MG63 (cell line): ENCODE measurements around the gene SURF1. TPM values are rescaled to one million over a fixed set of nuclear protein-coding genes. Genes with fewer than 3 reads are reported as not detected.
A peak's percentile ranks its signal among the peaks of the same experiment; 100 is the strongest.
"Not testable (repeated sequence)": the region's sequence is repeated elsewhere in the genome, so short reads cannot be mapped to it uniquely, and the experiment has no call there.

Experiments
- DNase-seq: peaks from one replicate; pipeline ENCODE4 v3.0.0-alpha.2; 2020
- H3K27me3 ChIP-seq: fragments of 250-450 bp; sonication (Bioruptor Pico); 2 replicates; pipeline ENCODE4 v1.5.1; 2020; ENCODE audit warnings: mild to moderate bottlenecking, moderate library complexity
- H3K36me3 ChIP-seq: fragments of 250-450 bp; sonication (Bioruptor Pico); 2 replicates; pipeline ENCODE4 v1.5.1; 2020; ENCODE audit warnings: mild to moderate bottlenecking, moderate library complexity
- H3K4me3 ChIP-seq: fragments of 250-450 bp; sonication (Bioruptor Pico); 2 replicates; pipeline ENCODE4 v1.5.1; 2020; ENCODE audit warnings: mild to moderate bottlenecking, moderate library complexity
- H3K9me3 ChIP-seq: fragments of 250-450 bp; sonication (Bioruptor Pico); 2 replicates; pipeline ENCODE4 v1.5.1; 2020; ENCODE audit warnings: mild to moderate bottlenecking, moderate library complexity
- total RNA-seq: library from RNA; depleted of rRNA; stranded (reverse); fragments of >200 nt; shearing (Covaris generic); gene quantifications from 2 replicates; pipeline ENCODE4 v1.2.3, GENCODE V29; 2014; ENCODE audit warnings: low replicate concordance; rRNA removed

Gene SURF1, protein sequence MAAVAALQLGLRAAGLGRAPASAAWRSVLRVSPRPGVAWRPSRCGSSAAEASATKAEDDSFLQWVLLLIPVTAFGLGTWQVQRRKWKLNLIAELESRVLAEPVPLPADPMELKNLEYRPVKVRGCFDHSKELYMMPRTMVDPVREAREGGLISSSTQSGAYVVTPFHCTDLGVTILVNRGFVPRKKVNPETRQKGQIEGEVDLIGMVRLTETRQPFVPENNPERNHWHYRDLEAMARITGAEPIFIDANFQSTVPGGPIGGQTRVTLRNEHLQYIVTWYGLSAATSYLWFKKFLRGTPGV
- 37.4 and 48.4 TPM in 2 replicates for total RNA-seq

- peak; percentile 91 for DNase-seq
- peaks cover 37% of the 10 kb centered on the region for H3K36me3 ChIP-seq
Observed at GRCh38 chr9:133356391-133357091, at the start of gene SURF1, which contains the start of gene SURF2. Gene SURF1 (minus strand): TSS chr9:133356487. CDS start chr9:133356453, 34 bp downstream. Gene SURF2 (plus strand): TSS chr9:133356550. CDS start chr9:133356593, 43 bp downstream.

DNA sequence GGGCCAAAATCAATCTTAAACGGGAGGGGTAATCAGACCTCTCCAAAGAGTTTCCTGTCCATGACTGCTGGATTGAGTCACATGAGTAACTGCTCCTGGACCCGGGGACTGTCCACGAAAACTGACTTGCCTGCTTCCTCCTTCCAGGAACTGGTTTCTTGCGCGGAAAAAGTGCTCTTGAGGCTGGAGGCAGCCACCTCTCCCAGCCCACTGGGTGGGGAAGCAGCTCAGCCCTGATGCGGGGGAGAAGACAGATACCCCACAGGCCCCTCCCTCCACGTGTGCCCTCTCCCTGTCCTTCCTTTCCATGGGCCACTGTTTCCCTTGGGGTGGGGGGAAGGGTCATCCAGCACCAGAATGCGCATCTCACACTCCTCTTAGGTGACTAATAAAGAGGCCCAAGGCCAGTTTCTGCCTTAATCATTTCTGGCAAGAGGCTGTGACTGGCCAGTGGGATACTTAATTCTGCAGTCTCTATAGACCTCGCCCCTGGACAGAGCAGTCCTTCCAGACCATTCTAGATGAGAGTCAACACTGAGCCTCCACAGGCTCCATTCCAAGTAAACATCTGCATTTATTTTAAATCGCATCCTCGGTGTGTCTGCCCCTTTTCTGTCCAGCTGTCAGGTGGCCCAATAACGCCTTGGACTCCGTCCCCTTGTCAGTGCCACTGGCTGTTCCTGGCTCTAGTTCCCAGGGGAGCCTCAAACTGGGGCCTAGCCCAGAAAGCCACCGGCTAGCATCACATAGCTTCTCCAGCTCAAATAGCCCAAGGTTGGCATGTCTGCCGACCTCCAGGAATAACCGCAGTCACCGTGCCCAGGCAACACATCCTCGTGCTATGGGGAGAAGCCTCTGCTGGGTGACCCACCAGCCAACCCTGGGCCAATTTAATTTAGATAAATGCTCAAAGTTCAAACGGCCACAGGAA, 49.5 kb upstream of the SURF1 start:
- Histone ChIP-seq H3K9me3 (no peaks in the 10 kb centered on the region), H3K4me3 (no peak overlapping the region), H3K27me3 (no peaks in the 10 kb centered on the region), H3K36me3 (peaks cover 40% of the 10 kb centered on the region)
- no peak for DNase-seq

More at GRCh38 chr9:133356391-133357091, at the start of gene SURF1, which contains the start of gene SURF2:
- Histone ChIP-seq H3K4me3 (peak within 1 kb of the TSS; percentile 64), H3K9me3 (no peaks in the 10 kb centered on the region), H3K27me3 (no peaks in the 10 kb centered on the region)

- DNase-seq: no peak
- no peaks in the 10 kb centered on the region for H3K9me3 ChIP-seq
- no peak overlapping the region for H3K4me3 ChIP-seq
- H3K27me3 ChIP-seq: no peaks in the 10 kb centered on the region
- peaks cover 32% of the 10 kb centered on the region for H3K36me3 ChIP-seq
Observed at GRCh38 chr9:133404454-133405002, 48.2 kb upstream of the SURF1 start.

- peaks cover 31% of the 10 kb centered on the region for H3K36me3 ChIP-seq
- DNase-seq: no peak
- no peaks in the 10 kb centered on the region for H3K9me3 ChIP-seq
- no peak overlapping the region for H3K4me3 ChIP-seq
- H3K27me3 ChIP-seq: no peaks in the 10 kb centered on the region
Observed at GRCh38 chr9:133403766-133404453, 47.6 kb upstream of the SURF1 start.

DNA sequence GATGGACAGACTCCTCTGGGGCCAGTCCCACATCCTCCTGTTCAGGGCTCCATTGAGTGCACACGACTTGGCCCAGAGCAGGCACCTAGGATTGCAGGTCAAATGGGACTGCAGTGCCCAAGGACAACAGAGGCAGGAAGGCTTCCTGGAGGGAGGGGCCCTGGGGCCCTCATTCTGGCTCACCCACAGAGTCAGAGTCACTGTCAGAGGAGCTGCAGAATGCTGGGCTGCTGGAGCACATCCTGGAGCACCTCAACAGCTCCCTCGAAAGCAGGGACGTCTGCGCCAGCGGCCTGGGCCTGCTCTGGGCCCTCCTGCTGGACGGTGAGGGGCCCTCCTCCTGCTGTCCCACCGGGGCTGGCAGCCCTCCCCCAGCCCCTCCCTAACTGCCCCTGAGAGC, 46.4 kb upstream of the SURF1 start:
- no peaks in the 10 kb centered on the region for H3K27me3 ChIP-seq
- no peak for DNase-seq
- H3K4me3 ChIP-seq: no peak overlapping the region
- peaks cover 25% of the 10 kb centered on the region for H3K36me3 ChIP-seq
- no peaks in the 10 kb centered on the region for H3K9me3 ChIP-seq

DNA sequence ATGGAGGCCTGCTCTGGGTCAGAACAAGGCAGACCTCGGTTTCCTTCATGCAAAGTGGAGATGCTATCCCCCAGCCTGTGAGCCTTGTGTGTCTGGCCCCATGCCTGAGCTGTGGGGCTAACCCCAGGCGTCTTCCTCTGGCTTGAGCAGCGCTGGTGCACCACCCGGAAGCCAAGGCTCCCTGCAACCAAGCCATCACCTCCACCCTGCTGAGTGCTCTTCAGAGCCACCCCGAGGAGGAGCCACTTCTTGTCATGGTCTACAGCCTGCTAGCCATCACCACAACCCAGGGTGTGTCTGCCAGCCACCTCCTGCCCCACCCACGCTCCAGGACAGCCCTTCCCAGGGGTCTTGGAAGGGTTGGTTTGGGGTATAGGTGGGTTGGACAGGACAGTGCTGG, 45.3 kb upstream of the SURF1 start:
- Histone ChIP-seq H3K27me3 (no peaks in the 10 kb centered on the region; the same call in 1 of the 2 replicates), H3K36me3 (peaks cover 15% of the 10 kb centered on the region), H3K9me3 (no peaks in the 10 kb centered on the region), H3K4me3 (no peak overlapping the region)
- no peak for DNase-seq

DNA sequence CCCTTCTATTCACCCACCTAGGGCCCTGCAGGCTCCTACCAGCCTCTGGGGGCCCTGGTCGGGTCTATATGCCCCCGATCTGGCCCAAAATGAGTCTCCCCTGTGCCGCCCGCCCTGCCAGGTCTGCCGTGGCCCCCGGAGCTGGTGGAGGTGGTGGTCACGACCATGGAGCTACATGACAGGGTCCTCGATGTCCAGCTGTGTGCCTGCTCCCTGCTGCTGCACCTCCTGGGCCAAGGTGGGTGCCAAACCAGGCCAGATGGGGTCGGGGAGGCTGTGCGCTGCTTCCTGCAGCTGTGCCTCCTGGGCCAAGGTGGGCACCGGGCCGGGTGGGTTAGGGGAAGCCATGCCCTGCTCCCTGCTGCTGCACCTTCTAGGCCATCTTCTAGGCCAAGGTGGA, 44.0 kb upstream of the SURF1 start:
- peaks cover 3% of the 10 kb centered on the region; the same call in 1 of the 2 replicates for H3K27me3 ChIP-seq
- H3K9me3 ChIP-seq: no peaks in the 10 kb centered on the region
- H3K4me3 ChIP-seq: no peak overlapping the region
- no peak for DNase-seq
- H3K36me3 ChIP-seq: peaks cover 2% of the 10 kb centered on the region

- no peak overlapping the region for H3K4me3 ChIP-seq
- H3K27me3 ChIP-seq: peaks cover 3% of the 10 kb centered on the region; the same call in 1 of the 2 replicates
- no peaks in the 10 kb centered on the region for H3K36me3 ChIP-seq
- no peak for DNase-seq
- H3K9me3 ChIP-seq: no peaks in the 10 kb centered on the region
Observed at GRCh38 chr9:133397895-133398294, 41.6 kb upstream of the SURF1 start.

DNA sequence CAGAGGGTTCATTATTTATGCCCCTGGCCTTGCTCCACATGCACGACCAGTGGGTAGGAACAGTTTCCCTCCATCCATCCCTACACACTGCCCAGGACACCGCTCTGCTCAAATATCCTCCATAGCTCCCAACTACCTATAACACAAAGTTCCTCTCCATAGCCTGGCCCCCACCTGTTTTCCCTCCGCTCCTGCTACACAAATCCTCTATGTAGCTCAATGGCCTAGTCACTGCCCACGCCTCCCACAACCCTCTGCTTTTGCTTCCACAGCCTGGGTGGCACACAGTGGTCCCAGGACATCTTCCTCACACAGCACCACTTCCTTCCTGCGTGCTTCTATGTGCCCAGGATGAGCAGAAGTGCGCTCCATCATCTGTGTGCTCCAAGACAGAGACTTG, 41.1 kb upstream of the SURF1 start:
- DNase-seq: no peak
- Histone ChIP-seq H3K4me3 (no peak overlapping the region), H3K9me3 (no peaks in the 10 kb centered on the region), H3K27me3 (peaks cover 3% of the 10 kb centered on the region; the same call in 1 of the 2 replicates), H3K36me3 (no peaks in the 10 kb centered on the region)

GRCh38 chr9:133396952-133397351, 40.7 kb upstream of the SURF1 start:
- Histone ChIP-seq H3K9me3 (no peaks in the 10 kb centered on the region), H3K4me3 (no peak overlapping the region), H3K36me3 (no peaks in the 10 kb centered on the region), H3K27me3 (peaks cover 3% of the 10 kb centered on the region; the same call in 1 of the 2 replicates)
- DNase-seq: peak; percentile 45

- no peak for DNase-seq
- Histone ChIP-seq H3K4me3 (no peak overlapping the region), H3K36me3 (no peaks in the 10 kb centered on the region), H3K27me3 (peaks cover 3% of the 10 kb centered on the region; the same call in 1 of the 2 replicates), H3K9me3 (no peaks in the 10 kb centered on the region)
Observed at GRCh38 chr9:133394687-133395271, 38.5 kb upstream of the SURF1 start.

DNA sequence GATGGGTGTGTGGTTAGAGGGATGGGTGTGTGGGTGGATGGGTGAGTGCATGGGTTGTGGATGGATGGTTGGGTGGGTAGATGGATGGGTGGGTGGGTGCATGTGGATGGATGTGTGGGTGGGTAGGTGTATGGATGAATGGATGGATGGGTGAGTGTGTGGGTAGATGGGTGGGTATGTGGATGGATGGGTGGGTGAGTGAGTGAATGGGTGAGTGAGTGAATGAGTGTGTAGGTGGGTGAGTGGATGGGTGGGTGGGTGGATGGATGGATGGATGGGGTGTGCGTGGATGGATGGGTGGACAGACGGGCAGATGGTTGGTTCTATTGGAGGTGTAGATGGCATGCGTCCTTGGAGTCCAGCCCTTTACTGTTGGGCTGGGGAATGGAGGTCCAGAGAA, 37.1 kb upstream of the SURF1 start:
- no peak for DNase-seq
- no peaks in the 10 kb centered on the region for H3K36me3 ChIP-seq
- peaks cover 3% of the 10 kb centered on the region; the same call in 1 of the 2 replicates for H3K27me3 ChIP-seq
- no peak overlapping the region for H3K4me3 ChIP-seq
- H3K9me3 ChIP-seq: no peaks in the 10 kb centered on the region

DNA sequence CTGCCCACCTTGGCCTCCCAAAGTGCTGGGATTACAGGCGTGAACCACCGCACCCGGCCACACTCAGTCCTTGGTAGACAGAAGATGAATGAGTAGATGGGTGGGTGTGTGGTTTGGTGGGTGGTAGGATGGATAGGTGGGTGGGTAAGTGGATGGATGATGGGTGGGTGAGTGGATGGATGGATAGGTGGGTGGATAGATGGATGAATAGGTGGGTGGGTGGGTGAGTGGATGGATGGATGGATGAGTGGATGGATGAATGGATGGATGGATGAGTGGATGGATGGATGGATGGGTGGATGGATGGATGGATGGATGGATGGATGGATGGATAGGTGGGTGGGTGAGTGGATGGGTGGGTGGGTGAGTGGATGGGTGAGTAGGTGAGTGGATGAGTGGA, 36.0 kb upstream of the SURF1 start:
- H3K27me3 ChIP-seq, H3K4me3 ChIP-seq, DNase-seq, H3K9me3 ChIP-seq, H3K36me3 ChIP-seq: not testable (repeated sequence)

GRCh38 chr9:133391449-133391848, 35.2 kb upstream of the SURF1 start:
- not testable (repeated sequence) for H3K9me3 ChIP-seq, DNase-seq, H3K27me3 ChIP-seq, H3K36me3 ChIP-seq, H3K4me3 ChIP-seq

DNA sequence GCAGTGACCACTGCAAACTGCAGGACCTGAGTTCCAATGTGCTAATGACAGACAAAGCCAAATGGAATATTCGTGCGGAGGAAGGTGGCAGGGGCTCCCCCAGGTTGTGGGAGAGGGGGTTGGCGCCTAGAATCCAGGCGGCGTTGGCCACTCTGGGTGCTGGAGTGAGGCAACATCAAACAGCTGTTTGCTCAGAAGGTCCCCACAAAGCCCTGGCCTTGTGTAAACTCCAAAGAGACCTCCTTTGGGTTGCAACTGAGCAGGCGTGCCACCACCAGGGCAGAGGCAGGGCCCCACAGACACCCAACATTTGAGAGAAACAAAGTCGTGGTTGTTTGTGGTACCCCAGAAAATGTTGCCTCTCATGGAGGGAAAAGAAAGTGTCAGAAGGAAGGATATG, 34.4 kb upstream of the SURF1 start:
- Histone ChIP-seq H3K27me3 (no peaks in the 10 kb centered on the region), H3K36me3 (no peaks in the 10 kb centered on the region), H3K9me3 (no peaks in the 10 kb centered on the region), H3K4me3 (no peak overlapping the region)
- DNase-seq: no peak

- DNase-seq: no peak
- Histone ChIP-seq H3K9me3 (no peaks in the 10 kb centered on the region), H3K4me3 (no peak overlapping the region), H3K36me3 (no peaks in the 10 kb centered on the region), H3K27me3 (no peaks in the 10 kb centered on the region)
Observed at GRCh38 chr9:133389562-133389961, 33.3 kb upstream of the SURF1 start.
